Liver (tissue), 2 donors: ENCODE measurements around the gene ENTPD6.

ENCODE experiments used
- TF ChIP-seq, protein P1 (sequence below): fragments of 150-350 bp; IDR thresholded peaks from 2 replicates; pipeline ENCODE4 v1.5.1; 2017; ENCODE audit warnings: improper control_type of control experiment, low read depth, low read length; ENCODE audit not compliant: missing input control
- TF ChIP-seq, protein P2 (sequence below): IDR thresholded peaks from 2 replicates; pipeline ENCODE4 v1.6.1; 2016; ENCODE audit warnings: antibody characterized with exemption, mild to moderate bottlenecking
- donor health status: healthy.

DNA sequence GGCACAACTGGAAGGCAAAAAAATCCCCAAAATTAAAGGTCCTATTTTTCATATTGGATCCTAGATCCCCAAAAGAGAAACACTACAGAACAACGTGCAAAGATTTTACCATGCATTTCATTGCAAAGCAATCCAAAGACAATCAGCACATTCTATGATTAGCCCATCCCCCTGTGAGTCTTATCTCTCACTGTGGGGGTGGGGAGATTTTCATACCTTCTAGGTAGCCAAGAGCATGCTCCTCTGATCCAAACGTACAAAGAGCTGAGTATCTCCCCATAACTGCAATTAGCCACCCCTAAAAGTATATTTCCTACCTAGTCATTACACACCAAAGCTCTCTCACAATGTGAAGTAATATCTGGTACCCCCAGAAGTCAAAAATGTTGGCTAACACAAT is 22.2 kb upstream of the ENTPD6 start:
- TF ChIP-seq, protein P1, sequence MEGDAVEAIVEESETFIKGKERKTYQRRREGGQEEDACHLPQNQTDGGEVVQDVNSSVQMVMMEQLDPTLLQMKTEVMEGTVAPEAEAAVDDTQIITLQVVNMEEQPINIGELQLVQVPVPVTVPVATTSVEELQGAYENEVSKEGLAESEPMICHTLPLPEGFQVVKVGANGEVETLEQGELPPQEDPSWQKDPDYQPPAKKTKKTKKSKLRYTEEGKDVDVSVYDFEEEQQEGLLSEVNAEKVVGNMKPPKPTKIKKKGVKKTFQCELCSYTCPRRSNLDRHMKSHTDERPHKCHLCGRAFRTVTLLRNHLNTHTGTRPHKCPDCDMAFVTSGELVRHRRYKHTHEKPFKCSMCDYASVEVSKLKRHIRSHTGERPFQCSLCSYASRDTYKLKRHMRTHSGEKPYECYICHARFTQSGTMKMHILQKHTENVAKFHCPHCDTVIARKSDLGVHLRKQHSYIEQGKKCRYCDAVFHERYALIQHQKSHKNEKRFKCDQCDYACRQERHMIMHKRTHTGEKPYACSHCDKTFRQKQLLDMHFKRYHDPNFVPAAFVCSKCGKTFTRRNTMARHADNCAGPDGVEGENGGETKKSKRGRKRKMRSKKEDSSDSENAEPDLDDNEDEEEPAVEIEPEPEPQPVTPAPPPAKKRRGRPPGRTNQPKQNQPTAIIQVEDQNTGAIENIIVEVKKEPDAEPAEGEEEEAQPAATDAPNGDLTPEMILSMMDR = no peak
- TF ChIP-seq, protein P2, sequence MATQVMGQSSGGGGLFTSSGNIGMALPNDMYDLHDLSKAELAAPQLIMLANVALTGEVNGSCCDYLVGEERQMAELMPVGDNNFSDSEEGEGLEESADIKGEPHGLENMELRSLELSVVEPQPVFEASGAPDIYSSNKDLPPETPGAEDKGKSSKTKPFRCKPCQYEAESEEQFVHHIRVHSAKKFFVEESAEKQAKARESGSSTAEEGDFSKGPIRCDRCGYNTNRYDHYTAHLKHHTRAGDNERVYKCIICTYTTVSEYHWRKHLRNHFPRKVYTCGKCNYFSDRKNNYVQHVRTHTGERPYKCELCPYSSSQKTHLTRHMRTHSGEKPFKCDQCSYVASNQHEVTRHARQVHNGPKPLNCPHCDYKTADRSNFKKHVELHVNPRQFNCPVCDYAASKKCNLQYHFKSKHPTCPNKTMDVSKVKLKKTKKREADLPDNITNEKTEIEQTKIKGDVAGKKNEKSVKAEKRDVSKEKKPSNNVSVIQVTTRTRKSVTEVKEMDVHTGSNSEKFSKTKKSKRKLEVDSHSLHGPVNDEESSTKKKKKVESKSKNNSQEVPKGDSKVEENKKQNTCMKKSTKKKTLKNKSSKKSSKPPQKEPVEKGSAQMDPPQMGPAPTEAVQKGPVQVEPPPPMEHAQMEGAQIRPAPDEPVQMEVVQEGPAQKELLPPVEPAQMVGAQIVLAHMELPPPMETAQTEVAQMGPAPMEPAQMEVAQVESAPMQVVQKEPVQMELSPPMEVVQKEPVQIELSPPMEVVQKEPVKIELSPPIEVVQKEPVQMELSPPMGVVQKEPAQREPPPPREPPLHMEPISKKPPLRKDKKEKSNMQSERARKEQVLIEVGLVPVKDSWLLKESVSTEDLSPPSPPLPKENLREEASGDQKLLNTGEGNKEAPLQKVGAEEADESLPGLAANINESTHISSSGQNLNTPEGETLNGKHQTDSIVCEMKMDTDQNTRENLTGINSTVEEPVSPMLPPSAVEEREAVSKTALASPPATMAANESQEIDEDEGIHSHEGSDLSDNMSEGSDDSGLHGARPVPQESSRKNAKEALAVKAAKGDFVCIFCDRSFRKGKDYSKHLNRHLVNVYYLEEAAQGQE = no peak
